ENCODE data around the gene CAMKK1.

- TF ChIP-seq CTCF (IDR thresholded peaks at IDR 0.05): no peak
- TF ChIP-seq POLR2A (IDR thresholded peaks at IDR 0.05): no peak
Measured at GRCh38 chr17:3917391-3917931, 24.6 kb upstream of the CAMKK1 start.

Measured in esophagus squamous epithelium (tissue), 4 donors.